ENCODE measurements around the gene ABCA4.

The ABCA4 gene

GRCh38 chr1:94121411-94121821 lies 468 bp upstream of the ABCA4 start:
- no peak for DNase-seq

GRCh38 chr1:94120570-94120901 lies 412 bp downstream of the ABCA4 start:
- DNase-seq: no peak

GRCh38 chr1:94119796-94120569 lies 965 bp downstream of the ABCA4 start:
- no peak for DNase-seq

GRCh38 chr1:94119306-94119705 lies 1.6 kb downstream of the ABCA4 start:
- DNase-seq: no peak

GRCh38 chr1:94118471-94118870 lies 2.5 kb downstream of the ABCA4 start:
- no peak for DNase-seq

GRCh38 chr1:94118013-94118412 lies 2.9 kb downstream of the ABCA4 start:
- no peak for DNase-seq

- DNase-seq: no peak
Observed at GRCh38 chr1:94117259-94117851, 3.6 kb downstream of the ABCA4 start.

- DNase-seq: no peak
Observed at GRCh38 chr1:94115900-94116436, 5.0 kb downstream of the ABCA4 start.

- DNase-seq: no peak
Observed at GRCh38 chr1:94115254-94115899, 5.6 kb downstream of the ABCA4 start.

- no peak for DNase-seq
Observed at GRCh38 chr1:94113589-94114226, 7.2 kb downstream of the ABCA4 start.

GRCh38 chr1:94111879-94112278 lies 9.1 kb downstream of the ABCA4 start:
- DNase-seq: no peak

- no peak for DNase-seq
Observed at GRCh38 chr1:94110946-94111740, 9.8 kb downstream of the ABCA4 start.

- DNase-seq: no peak
Observed at GRCh38 chr1:94110021-94110761, 10.8 kb downstream of the ABCA4 start.

- DNase-seq: no peak
Observed at GRCh38 chr1:94109478-94109877, 11.5 kb downstream of the ABCA4 start.

GRCh38 chr1:94107141-94107540 lies 13.8 kb downstream of the ABCA4 start:
- no peak for DNase-seq

GRCh38 chr1:94106716-94107115 lies 14.2 kb downstream of the ABCA4 start:
- no peak for DNase-seq

GRCh38 chr1:94105957-94106529 lies 14.9 kb downstream of the ABCA4 start:
- DNase-seq: no peak

- no peak for DNase-seq
Observed at GRCh38 chr1:94105581-94105952, 15.4 kb downstream of the ABCA4 start.

GRCh38 chr1:94104776-94105580 lies 16.0 kb downstream of the ABCA4 start:
- no peak for DNase-seq

GRCh38 chr1:94104127-94104684 lies 16.7 kb downstream of the ABCA4 start:
- DNase-seq: no peak

All from NCI-H1092 treated with DMSO at 0.1 percent for 48 hours (cell line).